ENCODE measurements around the gene GPC5. TPM values are rescaled to one million over a fixed set of nuclear protein-coding genes. Genes with fewer than 3 reads are reported as not detected.

The GPC5 gene
- total RNA-seq, 1 donor from 2014 or later: 0.28 TPM

DNA sequence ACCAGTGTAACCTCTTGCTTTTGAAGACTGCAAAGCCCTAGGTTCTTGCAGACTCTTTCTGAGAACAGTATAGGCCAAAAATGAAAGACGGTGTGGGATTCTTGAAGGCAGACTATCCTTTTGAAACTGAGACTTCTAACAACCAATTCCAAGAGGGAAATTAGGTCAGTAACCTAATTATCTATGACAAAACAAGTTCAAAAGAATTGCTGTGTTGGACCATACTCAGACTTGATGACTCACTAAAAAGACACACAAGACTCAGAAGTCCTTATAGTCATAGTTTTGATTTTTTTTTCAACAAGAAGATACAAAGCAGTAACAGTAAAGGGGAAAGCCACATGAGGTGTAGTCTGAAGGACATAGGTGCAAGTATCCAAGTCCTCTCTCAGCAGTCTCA lies 1204.1 kb downstream of the GPC5 start:
- H3K36me3 Mint-ChIP-seq (ENCODE audit: low read depth): no peaks in the 10 kb centered on the region
- H3K4me1 Mint-ChIP-seq: no peaks in the 10 kb centered on the region
- no peak overlapping the region for H3K4me3 Mint-ChIP-seq
- no peaks in the 10 kb centered on the region for H3K27me3 Mint-ChIP-seq (ENCODE audit: low read depth)
- H3K9me3 Mint-ChIP-seq: no peaks in the 10 kb centered on the region
- TF ChIP-seq, protein P1, sequence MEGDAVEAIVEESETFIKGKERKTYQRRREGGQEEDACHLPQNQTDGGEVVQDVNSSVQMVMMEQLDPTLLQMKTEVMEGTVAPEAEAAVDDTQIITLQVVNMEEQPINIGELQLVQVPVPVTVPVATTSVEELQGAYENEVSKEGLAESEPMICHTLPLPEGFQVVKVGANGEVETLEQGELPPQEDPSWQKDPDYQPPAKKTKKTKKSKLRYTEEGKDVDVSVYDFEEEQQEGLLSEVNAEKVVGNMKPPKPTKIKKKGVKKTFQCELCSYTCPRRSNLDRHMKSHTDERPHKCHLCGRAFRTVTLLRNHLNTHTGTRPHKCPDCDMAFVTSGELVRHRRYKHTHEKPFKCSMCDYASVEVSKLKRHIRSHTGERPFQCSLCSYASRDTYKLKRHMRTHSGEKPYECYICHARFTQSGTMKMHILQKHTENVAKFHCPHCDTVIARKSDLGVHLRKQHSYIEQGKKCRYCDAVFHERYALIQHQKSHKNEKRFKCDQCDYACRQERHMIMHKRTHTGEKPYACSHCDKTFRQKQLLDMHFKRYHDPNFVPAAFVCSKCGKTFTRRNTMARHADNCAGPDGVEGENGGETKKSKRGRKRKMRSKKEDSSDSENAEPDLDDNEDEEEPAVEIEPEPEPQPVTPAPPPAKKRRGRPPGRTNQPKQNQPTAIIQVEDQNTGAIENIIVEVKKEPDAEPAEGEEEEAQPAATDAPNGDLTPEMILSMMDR (conservative IDR thresholded peaks at IDR 0.05): no peak
- H3K27ac Mint-ChIP-seq (ENCODE audit: unreplicated experiment): no peak overlapping the region
- no peak for DNase-seq (ENCODE audit: low read depth, low spot score)

DNA sequence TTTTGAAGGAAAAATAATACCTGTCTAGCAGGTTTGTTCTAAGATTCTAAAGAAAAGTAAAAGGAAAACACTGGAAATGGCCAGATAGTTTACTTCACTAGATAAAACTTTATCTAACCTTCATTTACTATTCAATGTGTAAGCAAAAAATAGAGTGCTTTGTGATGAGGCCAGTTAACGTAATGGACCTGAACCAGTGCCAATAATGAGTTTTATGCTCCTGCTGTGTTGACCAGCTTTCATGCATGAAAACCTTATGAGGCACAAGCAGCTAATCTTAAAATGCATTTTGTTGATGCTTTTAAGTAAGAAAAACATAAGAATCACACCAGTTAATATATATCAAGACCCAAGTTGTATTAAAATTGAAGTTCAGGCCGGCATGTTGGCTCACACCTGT lies 1211.0 kb downstream of the GPC5 start:
- no peak overlapping the region for H3K4me3 Mint-ChIP-seq
- H3K9me3 Mint-ChIP-seq: no peaks in the 10 kb centered on the region
- H3K27me3 Mint-ChIP-seq (ENCODE audit: low read depth): no peaks in the 10 kb centered on the region
- no peak for DNase-seq (ENCODE audit: low read depth, low spot score)
- no peaks in the 10 kb centered on the region for H3K36me3 Mint-ChIP-seq (ENCODE audit: low read depth)
- no peak overlapping the region for H3K27ac Mint-ChIP-seq (ENCODE audit: unreplicated experiment)
- TF ChIP-seq, protein P1 (conservative IDR thresholded peaks at IDR 0.05): no peak
- no peaks in the 10 kb centered on the region for H3K4me1 Mint-ChIP-seq

DNA sequence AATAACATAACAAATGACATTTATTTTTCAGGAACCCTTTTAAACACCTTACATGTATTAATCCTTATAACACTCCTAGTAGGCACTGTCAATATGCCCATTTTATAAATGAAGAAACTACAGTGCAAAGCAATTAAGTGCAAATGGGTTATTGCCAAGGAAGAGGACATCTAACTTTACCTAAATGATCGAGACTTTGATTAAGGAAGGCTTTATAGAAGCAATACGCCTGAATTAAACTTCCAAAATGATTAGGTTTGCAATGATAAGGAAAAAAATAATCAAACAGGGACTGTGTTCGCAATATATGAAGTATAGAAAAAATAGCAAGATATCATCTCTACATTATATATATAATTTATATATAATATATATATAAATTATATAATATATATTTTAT lies 1214.5 kb downstream of the GPC5 start:
- TF ChIP-seq, protein P1 (conservative IDR thresholded peaks at IDR 0.05): no peak
- H3K9me3 Mint-ChIP-seq: no peaks in the 10 kb centered on the region
- no peak overlapping the region for H3K4me3 Mint-ChIP-seq
- DNase-seq (ENCODE audit: low read depth, low spot score): no peak
- H3K27ac Mint-ChIP-seq (ENCODE audit: unreplicated experiment): no peak overlapping the region
- no peaks in the 10 kb centered on the region for H3K4me1 Mint-ChIP-seq
- H3K27me3 Mint-ChIP-seq (ENCODE audit: low read depth): no peaks in the 10 kb centered on the region
- H3K36me3 Mint-ChIP-seq (ENCODE audit: low read depth): no peaks in the 10 kb centered on the region

DNA sequence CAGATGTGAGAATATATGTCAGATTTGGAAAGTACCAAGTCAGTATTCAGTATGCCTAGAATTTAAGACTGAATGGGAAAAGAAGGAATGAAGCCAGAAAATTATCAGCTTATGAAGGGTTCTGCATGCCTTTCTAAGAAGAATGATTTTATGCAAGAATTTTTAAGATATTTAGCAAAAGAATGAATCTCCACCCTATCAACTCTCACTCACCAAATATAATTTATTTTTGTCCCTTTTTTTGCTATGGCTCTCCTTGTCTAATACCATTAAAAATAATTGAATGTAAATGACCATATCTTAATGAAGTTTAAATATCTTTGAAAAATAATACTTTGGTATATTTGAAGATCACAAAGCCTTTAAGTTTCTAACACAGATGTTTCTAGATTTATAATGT lies 1215.5 kb downstream of the GPC5 start:
- TF ChIP-seq, protein P1 (conservative IDR thresholded peaks at IDR 0.05): no peak
- no peak for DNase-seq (ENCODE audit: low read depth, low spot score)
- H3K4me1 Mint-ChIP-seq: no peaks in the 10 kb centered on the region
- H3K27me3 Mint-ChIP-seq (ENCODE audit: low read depth): no peaks in the 10 kb centered on the region
- H3K27ac Mint-ChIP-seq (ENCODE audit: unreplicated experiment): no peak overlapping the region
- H3K36me3 Mint-ChIP-seq (ENCODE audit: low read depth): no peaks in the 10 kb centered on the region
- no peaks in the 10 kb centered on the region for H3K9me3 Mint-ChIP-seq
- no peak overlapping the region for H3K4me3 Mint-ChIP-seq

DNA sequence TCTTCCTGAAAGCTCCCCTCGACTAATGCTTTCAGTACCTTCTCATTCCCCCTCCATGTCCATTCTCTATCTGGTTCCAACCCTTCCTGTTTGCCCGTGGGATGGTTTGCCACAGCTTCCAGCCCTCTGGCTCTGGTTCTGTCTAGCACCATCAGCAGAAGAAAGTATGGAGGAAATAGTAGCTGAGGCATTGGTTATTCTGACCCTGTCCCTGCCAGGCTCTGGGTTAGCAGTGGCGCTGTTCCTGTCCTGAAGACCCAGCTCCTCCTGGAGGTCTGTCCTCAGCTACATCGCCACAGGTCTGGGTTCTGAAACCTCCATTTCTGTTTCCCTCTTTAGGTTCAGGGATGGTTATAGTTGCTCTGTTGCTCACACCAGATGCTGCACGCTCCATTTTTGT lies 1223.6 kb downstream of the GPC5 start:
- TF ChIP-seq, protein P1 (conservative IDR thresholded peaks at IDR 0.05): no peak
- H3K9me3 Mint-ChIP-seq: no peaks in the 10 kb centered on the region
- no peak overlapping the region for H3K27ac Mint-ChIP-seq (ENCODE audit: unreplicated experiment)
- H3K27me3 Mint-ChIP-seq (ENCODE audit: low read depth): no peaks in the 10 kb centered on the region
- H3K36me3 Mint-ChIP-seq (ENCODE audit: low read depth): no peaks in the 10 kb centered on the region
- no peak overlapping the region for H3K4me3 Mint-ChIP-seq
- DNase-seq (ENCODE audit: low read depth, low spot score): no peak
- no peaks in the 10 kb centered on the region for H3K4me1 Mint-ChIP-seq

DNA sequence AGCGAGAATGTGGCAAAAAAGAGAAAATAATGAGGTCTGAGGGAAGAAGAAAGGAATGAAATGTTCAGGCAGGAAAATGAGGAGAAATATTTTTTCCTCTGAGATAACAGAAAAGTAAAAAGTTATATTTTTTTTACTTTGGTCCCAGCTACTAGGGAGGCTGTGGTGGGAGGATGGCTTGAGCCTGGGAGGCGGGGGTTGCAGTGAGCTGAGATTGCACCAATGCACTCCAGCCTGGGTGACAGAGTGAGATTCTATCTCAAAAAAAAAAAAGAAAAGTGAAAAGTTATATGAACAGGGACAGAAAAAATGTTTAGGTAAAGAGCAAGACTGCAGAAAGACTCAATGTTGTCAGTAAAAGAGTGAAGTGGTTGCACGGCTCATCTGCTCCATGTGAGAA lies 1224.5 kb downstream of the GPC5 start:
- no peaks in the 10 kb centered on the region for H3K36me3 Mint-ChIP-seq (ENCODE audit: low read depth)
- TF ChIP-seq, protein P1 (conservative IDR thresholded peaks at IDR 0.05): no peak
- no peaks in the 10 kb centered on the region for H3K9me3 Mint-ChIP-seq
- no peaks in the 10 kb centered on the region for H3K4me1 Mint-ChIP-seq
- DNase-seq (ENCODE audit: low read depth, low spot score): no peak
- no peak overlapping the region for H3K4me3 Mint-ChIP-seq
- H3K27me3 Mint-ChIP-seq (ENCODE audit: low read depth): no peaks in the 10 kb centered on the region
- no peak overlapping the region for H3K27ac Mint-ChIP-seq (ENCODE audit: unreplicated experiment)
